GM19351 (cell line): Measurements from ENCODE around the gene RB1.

Experiments used
- ATAC-seq: cut with Tn5 transposase; IDR thresholded peaks from one replicate; pipeline ENCODE4 v1.9.1; 2021; ENCODE audit warnings: mild to moderate bottlenecking, moderate library complexity; ENCODE audit not compliant: unreplicated experiment

Gene RB1

GRCh38 chr13:48518083-48518482 lies 214.5 kb downstream of the RB1 start:
- ATAC-seq: no peak

- ATAC-seq: no peak
Measured at GRCh38 chr13:48526286-48526685, 222.7 kb downstream of the RB1 start.

- ATAC-seq: no peak
Measured at GRCh38 chr13:48527955-48528354, 224.4 kb downstream of the RB1 start.

DNA sequence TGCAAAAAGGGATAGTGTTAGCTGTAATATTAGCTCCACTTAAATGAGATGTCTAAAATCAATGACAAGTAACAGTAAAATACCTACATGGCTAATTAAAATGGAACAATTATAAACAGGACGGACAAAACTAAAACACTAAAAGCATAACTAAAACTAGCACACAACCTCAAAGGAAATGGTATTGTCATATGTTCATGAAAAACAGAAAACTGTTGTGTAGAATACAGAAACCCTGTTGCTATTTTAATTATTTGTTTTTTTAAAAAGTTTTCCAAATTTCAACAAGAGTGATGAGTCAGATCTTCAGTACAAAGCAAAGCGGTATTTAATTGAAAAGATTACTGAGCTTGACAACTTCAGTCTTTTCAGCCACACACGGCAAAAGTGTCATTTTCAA lies 225.2 kb downstream of the RB1 start:
- no peak for ATAC-seq

GRCh38 chr13:48530833-48531232 lies 227.3 kb downstream of the RB1 start:
- no peak for ATAC-seq
